Thoracic aorta (tissue), 2 donors: ENCODE data around the gene GNPDA2. TPM values are rescaled to one million over a fixed set of nuclear protein-coding genes. Genes with fewer than 3 reads are reported as not detected.

Source experiments
- ATAC-seq: fragments of 150-250 bp; one replicate; pipeline ENCODE4 v1.8.0; 2017; ENCODE audit warnings: low read depth; ENCODE audit not compliant: insufficient number of reproducible peaks, low FRiP score
- DNase-seq: peaks from one replicate; pipeline ENCODE4 v3.0.0-alpha.2; 2020; ENCODE audit warnings: low spot score
- H3K27ac ChIP-seq, 2 donors: fragments of 200-600 bp; sonication (generic); 1 replicate in 1 of 2; 2 replicates in 1 of 2; pipeline ENCODE4 v1.5.1; 2016; ENCODE audit warnings: mild to moderate bottlenecking in 2 of 2, moderate library complexity in 2 of 2
- H3K27me3 ChIP-seq: fragments of 200-600 bp; sonication (generic); replicated peaks from 2 replicates; pipeline ENCODE4 v1.6.0; 2016; ENCODE audit warnings: mild to moderate bottlenecking; ENCODE audit not compliant: insufficient read depth
- H3K36me3 ChIP-seq: fragments of 200-600 bp; sonication (generic); one replicate; pipeline ENCODE4 v1.5.1; 2016
- H3K4me1 ChIP-seq, 2 donors: fragments of 200-600 bp; sonication (generic); 1 replicate in 1 of 2; 2 replicates in 1 of 2; pipeline versions ENCODE4 v1.5.1 to v1.6.0; 2016; ENCODE audit warnings: low read depth in 2 of 2, mild to moderate bottlenecking in 1 of 2; ENCODE audit not compliant: control insufficient read depth in 1 of 2
- H3K4me3 ChIP-seq: fragments of 200-600 bp; sonication (generic); 2 replicates; pipeline ENCODE4 v1.5.1; 2016; ENCODE audit warnings: mild to moderate bottlenecking
- H3K9me3 ChIP-seq: fragments of 200-600 bp; sonication (generic); 2 replicates; pipeline ENCODE4 v1.5.1; 2016
- total RNA-seq, 2 donors: library from RNA; depleted of rRNA; stranded (reverse); fragments of >200 nt; gene quantifications; one replicate each; pipeline versions ENCODE4 v1.1.0 to v1.2.3, GENCODE V29; 2016
- TF ChIP-seq, protein P1 (sequence below): fragments of 200-600 bp; sonication (generic); IDR thresholded peaks from one replicate; pipeline ENCODE4 v1.5.1; 2019; ENCODE audit warnings: antibody characterized with exemption

Gene GNPDA2
- total RNA-seq, 2 donors from 2014 or later, result 11.6 to 15.3 TPM

DNA sequence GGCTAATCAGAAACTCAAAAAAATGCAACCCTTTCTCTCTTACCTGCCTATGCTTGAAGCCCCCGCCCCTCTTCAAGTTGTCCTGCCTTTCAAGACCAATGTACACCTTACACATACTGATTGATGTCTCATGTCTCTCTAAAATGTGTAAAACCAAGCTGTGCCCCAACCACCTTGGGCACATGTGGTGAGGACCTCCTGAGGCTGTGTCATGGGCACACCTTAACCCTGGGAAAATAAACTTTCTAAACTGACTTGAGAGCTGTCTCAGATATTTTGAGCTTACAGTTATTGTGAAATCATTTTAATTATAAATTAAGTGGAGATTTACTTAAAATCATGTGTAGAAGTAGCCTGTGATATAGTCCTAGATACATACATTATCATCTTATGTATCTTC is 25.9 kb downstream of the GNPDA2 start:
- H3K27me3 ChIP-seq, result no peaks in the 10 kb centered on the region
- no peaks in the 10 kb centered on the region for H3K4me1 ChIP-seq
- no peak overlapping the region for H3K4me3 ChIP-seq
- no peak for DNase-seq
- H3K36me3 ChIP-seq, result peaks cover 25% of the 10 kb centered on the region
- H3K9me3 ChIP-seq, result no peaks in the 10 kb centered on the region
- no peak overlapping the region for H3K27ac ChIP-seq
- ATAC-seq, result no peak
- TF ChIP-seq, protein P1, sequence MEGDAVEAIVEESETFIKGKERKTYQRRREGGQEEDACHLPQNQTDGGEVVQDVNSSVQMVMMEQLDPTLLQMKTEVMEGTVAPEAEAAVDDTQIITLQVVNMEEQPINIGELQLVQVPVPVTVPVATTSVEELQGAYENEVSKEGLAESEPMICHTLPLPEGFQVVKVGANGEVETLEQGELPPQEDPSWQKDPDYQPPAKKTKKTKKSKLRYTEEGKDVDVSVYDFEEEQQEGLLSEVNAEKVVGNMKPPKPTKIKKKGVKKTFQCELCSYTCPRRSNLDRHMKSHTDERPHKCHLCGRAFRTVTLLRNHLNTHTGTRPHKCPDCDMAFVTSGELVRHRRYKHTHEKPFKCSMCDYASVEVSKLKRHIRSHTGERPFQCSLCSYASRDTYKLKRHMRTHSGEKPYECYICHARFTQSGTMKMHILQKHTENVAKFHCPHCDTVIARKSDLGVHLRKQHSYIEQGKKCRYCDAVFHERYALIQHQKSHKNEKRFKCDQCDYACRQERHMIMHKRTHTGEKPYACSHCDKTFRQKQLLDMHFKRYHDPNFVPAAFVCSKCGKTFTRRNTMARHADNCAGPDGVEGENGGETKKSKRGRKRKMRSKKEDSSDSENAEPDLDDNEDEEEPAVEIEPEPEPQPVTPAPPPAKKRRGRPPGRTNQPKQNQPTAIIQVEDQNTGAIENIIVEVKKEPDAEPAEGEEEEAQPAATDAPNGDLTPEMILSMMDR, result no peak

DNA sequence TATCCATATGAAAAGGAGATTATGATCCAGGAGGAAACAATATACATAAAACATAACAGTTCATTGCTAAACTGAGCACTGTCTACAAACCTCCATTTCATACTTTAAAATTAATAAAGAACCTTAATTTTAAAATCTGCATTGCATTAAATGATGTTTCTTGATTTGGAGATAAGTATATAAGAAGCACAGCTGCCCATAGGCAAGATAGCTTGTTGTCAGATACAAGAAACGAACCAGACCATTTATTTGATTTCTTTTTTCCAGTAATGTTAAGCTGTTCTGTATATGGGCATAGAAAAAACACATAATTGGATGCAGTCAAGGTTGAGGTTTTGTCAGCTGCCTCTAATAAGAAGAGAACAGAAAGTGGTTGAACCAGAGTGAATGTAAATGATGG is 41.7 kb downstream of the GNPDA2 start:
- Histone ChIP-seq H3K4me1 (peaks cover 5 to 11% of the 10 kb centered on the region in 2 donors), H3K9me3 (no peaks in the 10 kb centered on the region), H3K27me3 (no peaks in the 10 kb centered on the region), H3K27ac (no peak overlapping the region), H3K4me3 (no peak overlapping the region), H3K36me3 (peaks cover 7% of the 10 kb centered on the region)
- no peak for ATAC-seq
- TF ChIP-seq, protein P1, result no peak
- no peak for DNase-seq

DNA sequence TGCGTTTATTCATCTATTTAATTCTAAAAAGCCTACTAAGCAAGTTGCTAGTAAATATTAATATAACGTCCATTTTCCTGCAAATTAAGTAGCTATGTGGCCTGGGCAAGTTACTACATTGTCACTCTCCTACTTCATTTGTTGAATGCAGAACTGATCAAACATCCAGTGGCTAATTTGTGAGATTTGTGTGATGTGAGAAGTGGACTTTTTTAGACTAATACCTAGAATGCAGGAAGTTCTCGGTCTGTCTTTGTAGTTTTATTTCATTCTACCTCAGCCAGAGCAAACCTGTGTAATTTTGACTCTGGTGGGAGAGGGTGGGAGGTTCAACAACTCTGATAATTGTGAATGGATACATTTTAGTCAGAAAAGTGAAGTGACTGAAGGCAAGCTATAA is 47.3 kb downstream of the GNPDA2 start:
- Histone ChIP-seq H3K4me3 (peak overlapping the region; percentile 97), H3K27ac (peak overlapping the region; percentile 80 to 90), H3K27me3 (no peaks in the 10 kb centered on the region), H3K36me3 (no peaks in the 10 kb centered on the region), H3K9me3 (no peaks in the 10 kb centered on the region), H3K4me1 (peaks cover 13 to 21% of the 10 kb centered on the region in 2 donors)
- DNase-seq (no peak), ATAC-seq (no peak)
- TF ChIP-seq, protein P1, result no peak

DNA sequence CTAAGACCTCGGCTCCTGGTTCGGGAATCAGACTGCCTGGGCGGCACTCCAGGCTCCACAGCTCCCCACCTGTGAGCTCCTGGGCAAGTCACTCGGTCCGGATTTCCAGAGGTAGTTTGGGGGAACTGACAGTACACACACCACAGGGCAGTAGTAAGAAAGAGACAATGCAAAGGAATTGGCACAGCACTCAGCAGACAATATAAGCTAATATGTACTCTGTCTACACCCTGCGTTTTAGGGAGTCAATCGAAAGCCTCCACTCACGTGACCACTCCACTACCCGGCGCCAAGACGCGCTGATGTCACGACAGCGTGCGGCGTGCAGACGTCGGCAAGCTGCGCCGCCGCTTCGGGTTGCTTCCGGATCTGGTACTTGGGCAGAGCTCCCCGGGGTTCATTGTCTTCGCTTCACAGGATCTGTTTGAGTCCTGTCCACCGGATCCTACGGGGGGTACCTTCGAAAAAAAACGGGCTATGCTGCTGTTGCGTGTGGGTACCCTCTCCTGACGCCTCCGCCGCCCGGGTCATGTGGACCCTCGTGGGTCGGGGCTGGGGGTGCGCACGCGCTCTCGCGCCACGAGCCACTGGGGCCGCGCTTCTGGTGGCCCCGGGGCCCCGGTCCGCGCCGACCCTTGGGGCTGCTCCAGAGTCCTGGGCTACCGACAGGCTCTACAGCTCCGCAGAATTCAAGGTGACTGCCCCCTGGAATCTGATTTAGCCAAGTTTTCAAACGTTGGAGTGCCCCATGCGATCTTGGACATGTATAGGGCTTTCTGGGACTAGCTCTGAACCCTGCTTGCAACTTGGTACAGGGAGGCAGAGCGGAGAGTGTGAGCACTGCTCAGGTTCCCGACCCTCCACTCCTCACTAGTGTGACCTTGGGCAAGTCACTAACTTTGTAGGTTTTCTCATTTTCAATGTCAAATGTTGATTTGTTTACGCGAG is 48.0 kb downstream of the GNPDA2 start, which contains the start of gene GUF1:
Gene GUF1 (plus strand): TSS at position 327 of the 948 bp plus-strand sequence. CDS start 203 bp downstream, at position 530.
- Histone ChIP-seq H3K4me1 (peaks cover 13 to 21% of the 10 kb centered on the region in 2 donors), H3K4me3 (peak within 1 kb of the TSS; percentile 97), H3K9me3 (no peaks in the 10 kb centered on the region), H3K27ac (peak within 1 kb of the TSS; percentile 80 to 90), H3K36me3 (no peaks in the 10 kb centered on the region), H3K27me3 (no peaks in the 10 kb centered on the region)
- DNase-seq, result peak; percentile 57
- peak; percentile 94 for ATAC-seq
- TF ChIP-seq, protein P1, result no peak

DNA sequence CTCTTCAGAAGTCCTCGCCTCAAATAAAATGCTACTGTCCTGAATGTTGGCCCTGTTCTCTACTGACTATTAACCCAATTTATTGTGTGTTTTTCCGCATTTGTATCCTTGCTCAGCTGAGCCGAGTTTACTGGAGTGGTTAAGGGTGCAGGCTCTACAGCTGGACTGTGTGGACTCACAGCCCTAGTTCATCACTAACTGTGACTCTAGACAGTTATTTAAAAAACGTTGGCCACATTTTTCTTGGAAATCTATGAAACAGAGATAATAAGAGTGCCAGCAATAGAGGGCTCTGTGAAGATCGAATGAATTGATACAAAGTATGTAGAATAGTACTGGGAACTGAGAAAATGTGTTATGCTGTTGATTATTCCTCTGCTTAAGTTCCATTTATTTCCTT is 51.0 kb downstream of the GNPDA2 start:
- peaks cover 13 to 17% of the 10 kb centered on the region in 2 donors for H3K4me1 ChIP-seq
- TF ChIP-seq, protein P1, result no peak
- H3K36me3 ChIP-seq, result no peaks in the 10 kb centered on the region
- H3K27me3 ChIP-seq, result no peaks in the 10 kb centered on the region
- no peak overlapping the region for H3K4me3 ChIP-seq
- no peak overlapping the region for H3K27ac ChIP-seq
- DNase-seq (no peak), ATAC-seq (no peak)
- H3K9me3 ChIP-seq, result no peaks in the 10 kb centered on the region
